D721Med (cell line): ENCODE data around the gene CPA2.
A peak's percentile ranks its signal among the peaks of the same experiment; 100 is the strongest.

Source experiments
- DNase-seq: peaks from one replicate; pipeline ENCODE4 v3.0.0; 2011; ENCODE audit warnings: low spot score; ENCODE audit not compliant: insufficient read length
- FAIRE-seq: peaks from 2 replicates; lab custom pipeline; 2011; peaks lifted over from hg19 to GRCh38; lab: Jason Lieb, UNC
- CTCF ChIP-seq: IDR thresholded peaks from 2 replicates; pipeline ENCODE4 v1.5.1; 2012; ENCODE audit warnings: mild to moderate bottlenecking, control low read depth; ENCODE audit not compliant: insufficient read depth; ENCODE audit errors: missing control alignments

The CPA2 gene

GRCh38 chr7:130276796-130277762 lies 10.4 kb downstream of the CPA2 start:
- no peak for TF ChIP-seq CTCF
- FAIRE-seq = no peak
- DNase-seq = no peak

GRCh38 chr7:130277763-130278643 lies 11.3 kb downstream of the CPA2 start:
- no peak for DNase-seq
- TF ChIP-seq CTCF = peak; percentile 41
- no peak for FAIRE-seq

- no peak for TF ChIP-seq CTCF
- DNase-seq (no peak), FAIRE-seq (no peak)
Observed at GRCh38 chr7:130278860-130279259, 12.2 kb downstream of the CPA2 start.

GRCh38 chr7:130279286-130279685 lies 12.6 kb downstream of the CPA2 start:
- no peak for TF ChIP-seq CTCF
- FAIRE-seq (no peak), DNase-seq (no peak)

GRCh38 chr7:130279906-130280305 lies 13.2 kb downstream of the CPA2 start:
- DNase-seq (no peak), FAIRE-seq (no peak)
- TF ChIP-seq CTCF = no peak

GRCh38 chr7:130281260-130281659 lies 14.6 kb downstream of the CPA2 start:
- no peak for TF ChIP-seq CTCF
- no peak for DNase-seq

More at GRCh38 chr7:130281260-130281659, 14.6 kb downstream of the CPA2 start:
- no peak for FAIRE-seq
